RWPE2 (cell line): ENCODE measurements around the gene PRKCE.
A peak's percentile ranks its signal among the peaks of the same experiment; 100 is the strongest.

Experiments
- ATAC-seq: fragments of 200-7000 bp; cut with Tn5 transposase; 3 replicates; pipeline ENCODE4 v1.9.1; 2021; ENCODE audit warnings: low read depth
- DNase-seq: peaks from one replicate; pipeline ENCODE4 v3.0.0-alpha.2; 2020; ENCODE audit warnings: low spot score
- H3K27ac ChIP-seq: fragments of 450-650 bp; 2 replicates; pipeline ENCODE4 v1.5.1; 2017; ENCODE audit warnings: mild to moderate bottlenecking; ENCODE audit not compliant: poor library complexity, severe bottlenecking
- H3K27me3 ChIP-seq: fragments of 250-450 bp; sonication (Bioruptor Pico); 2 replicates; pipeline ENCODE4 v1.5.1; 2021; ENCODE audit warnings: mild to moderate bottlenecking, moderate library complexity; ENCODE audit not compliant: insufficient read depth, poor library complexity, severe bottlenecking
- H3K36me3 ChIP-seq: fragments of 250-450 bp; sonication (Bioruptor Pico); 2 replicates; pipeline ENCODE4 v1.5.1; 2020; ENCODE audit warnings: low read depth, mild to moderate bottlenecking, moderate library complexity
- H3K4me1 ChIP-seq: fragments of 250-450 bp; sonication (Bioruptor Pico); 2 replicates; pipeline ENCODE4 v1.5.1; 2021; ENCODE audit warnings: mild to moderate bottlenecking, moderate library complexity; ENCODE audit not compliant: insufficient read depth, poor library complexity, severe bottlenecking
- H3K4me3 ChIP-seq: fragments of 250-450 bp; sonication (Bioruptor Pico); 2 replicates; pipeline ENCODE4 v1.5.1; 2021; ENCODE audit warnings: mild to moderate bottlenecking, moderate library complexity; ENCODE audit not compliant: severe bottlenecking
- H3K9me3 ChIP-seq: fragments of 250-450 bp; sonication (Bioruptor Pico); 2 replicates; pipeline ENCODE4 v1.5.1; 2021; ENCODE audit warnings: mild to moderate bottlenecking, moderate library complexity; ENCODE audit not compliant: severe bottlenecking
- TF ChIP-seq, protein P1 (sequence below): fragments of 450-650 bp; IDR thresholded peaks from one replicate; pipeline ENCODE4 v1.5.1; 2017; ENCODE audit warnings: mild to moderate bottlenecking, moderate library complexity; ENCODE audit not compliant: poor library complexity, severe bottlenecking

The PRKCE gene

GRCh38 chr2:45647356-45647755, 4.1 kb upstream of the PRKCE start:
- Histone ChIP-seq H3K27ac (no peak overlapping the region), H3K4me3 (no peak overlapping the region), H3K27me3 (no peaks in the 10 kb centered on the region), H3K4me1 (no peaks in the 10 kb centered on the region), H3K36me3 (no peaks in the 10 kb centered on the region), H3K9me3 (no peaks in the 10 kb centered on the region)
- TF ChIP-seq, protein P1, sequence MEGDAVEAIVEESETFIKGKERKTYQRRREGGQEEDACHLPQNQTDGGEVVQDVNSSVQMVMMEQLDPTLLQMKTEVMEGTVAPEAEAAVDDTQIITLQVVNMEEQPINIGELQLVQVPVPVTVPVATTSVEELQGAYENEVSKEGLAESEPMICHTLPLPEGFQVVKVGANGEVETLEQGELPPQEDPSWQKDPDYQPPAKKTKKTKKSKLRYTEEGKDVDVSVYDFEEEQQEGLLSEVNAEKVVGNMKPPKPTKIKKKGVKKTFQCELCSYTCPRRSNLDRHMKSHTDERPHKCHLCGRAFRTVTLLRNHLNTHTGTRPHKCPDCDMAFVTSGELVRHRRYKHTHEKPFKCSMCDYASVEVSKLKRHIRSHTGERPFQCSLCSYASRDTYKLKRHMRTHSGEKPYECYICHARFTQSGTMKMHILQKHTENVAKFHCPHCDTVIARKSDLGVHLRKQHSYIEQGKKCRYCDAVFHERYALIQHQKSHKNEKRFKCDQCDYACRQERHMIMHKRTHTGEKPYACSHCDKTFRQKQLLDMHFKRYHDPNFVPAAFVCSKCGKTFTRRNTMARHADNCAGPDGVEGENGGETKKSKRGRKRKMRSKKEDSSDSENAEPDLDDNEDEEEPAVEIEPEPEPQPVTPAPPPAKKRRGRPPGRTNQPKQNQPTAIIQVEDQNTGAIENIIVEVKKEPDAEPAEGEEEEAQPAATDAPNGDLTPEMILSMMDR: no peak
- no peak for DNase-seq
- ATAC-seq: no peak

GRCh38 chr2:45647986-45648520, 3.4 kb upstream of the PRKCE start:
- Histone ChIP-seq H3K36me3 (no peaks in the 10 kb centered on the region), H3K4me3 (no peak overlapping the region), H3K9me3 (no peaks in the 10 kb centered on the region), H3K4me1 (peaks cover 3% of the 10 kb centered on the region), H3K27me3 (no peaks in the 10 kb centered on the region), H3K27ac (no peak overlapping the region)
- DNase-seq (no peak), ATAC-seq (no peak)
- TF ChIP-seq, protein P1: no peak

DNA sequence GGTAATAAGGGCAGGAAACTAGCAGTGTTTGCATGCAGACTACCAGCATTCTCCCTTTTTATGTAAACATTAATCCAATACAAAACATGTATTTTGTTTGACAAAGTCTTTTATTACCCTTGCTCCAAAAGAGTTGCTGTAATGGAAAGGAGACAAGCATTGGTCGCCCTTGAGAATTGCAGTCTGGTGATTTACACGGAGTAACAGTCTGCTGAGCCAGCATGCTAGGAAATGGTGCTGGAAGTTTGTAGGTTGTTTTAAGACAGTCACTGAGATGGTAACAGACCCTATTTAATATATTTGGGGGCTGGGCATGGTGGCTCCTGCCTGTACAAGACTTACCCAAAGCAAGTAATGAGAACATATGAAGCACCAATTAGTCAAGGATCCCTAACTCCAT, 2.8 kb upstream of the PRKCE start:
- H3K4me3 ChIP-seq: no peak overlapping the region
- DNase-seq (no peak), ATAC-seq (no peak)
- H3K27ac ChIP-seq: no peak overlapping the region
- no peaks in the 10 kb centered on the region for H3K36me3 ChIP-seq
- peaks cover 3% of the 10 kb centered on the region for H3K4me1 ChIP-seq
- no peaks in the 10 kb centered on the region for H3K27me3 ChIP-seq
- TF ChIP-seq, protein P1: no peak
- no peaks in the 10 kb centered on the region for H3K9me3 ChIP-seq

GRCh38 chr2:45649462-45649857, 2.0 kb upstream of the PRKCE start:
- DNase-seq: no peak
- H3K4me3 ChIP-seq: peak overlapping the region; percentile 87
- H3K4me1 ChIP-seq: peaks cover 3% of the 10 kb centered on the region
- TF ChIP-seq, protein P1: no peak
- H3K27ac ChIP-seq: peak overlapping the region; percentile 63
- H3K9me3 ChIP-seq: no peaks in the 10 kb centered on the region
- no peak for ATAC-seq
- no peaks in the 10 kb centered on the region for H3K36me3 ChIP-seq
- H3K27me3 ChIP-seq: no peaks in the 10 kb centered on the region
